Endothelial cell of umbilical vein (primary cell): ENCODE measurements around the gene RIPK3. TPM values are rescaled to one million over a fixed set of nuclear protein-coding genes. Genes with fewer than 3 reads are reported as not detected.

Source experiments
- BruUV-seq: library from RNA; stranded (reverse); fragments of 400-500 nt; replicated peaks from 2 replicates; lab custom pipeline; 2021; lab: Mats Ljungman, UMichigan
- CTCF ChIA-PET: fragments of 300-600, 350-600 bp; sonication (Branson Sonifier 250); formaldehyde crosslinking; loops from one replicate; lab custom pipeline; 2021; ENCODE audit warnings: antibody characterized with exemption, inconsistent platforms; lab: Charles Lee
- POLR2A ChIA-PET: fragments of 300-600, 350-600 bp; sonication (Branson Sonifier 250); formaldehyde crosslinking; loops from one replicate; lab custom pipeline; 2021; ENCODE audit warnings: antibody characterized with exemption, inconsistent platforms; lab: Charles Lee
- DNase-seq: peaks from one replicate; pipeline ENCODE4 v3.0.0-alpha.2; 2011; ENCODE audit warnings: low read depth, low spot score
- FAIRE-seq: peaks from 2 replicates; lab custom pipeline; 2011; peaks lifted over from hg19 to GRCh38; lab: Jason Lieb, UNC
- H2AFZ ChIP-seq: 2 replicates; pipeline ENCODE4 v1.6.0; 2012; ENCODE audit warnings: low read depth, low read length, control low read depth, inconsistent platforms
- H3K27ac ChIP-seq: 2 replicates; pipeline ENCODE4 v1.5.1; 2011; ENCODE audit warnings: low read depth, mild to moderate bottlenecking, control low read depth, low read length, moderate library complexity; ENCODE audit not compliant: insufficient read depth
- H3K27me3 ChIP-seq, 2 experiments: 2 replicates each; pipeline versions ENCODE4 v1.6.0 to v1.6.1; 2011; ENCODE audit warnings: low read length in 2 of 2, mixed read lengths in 1 of 2; ENCODE audit not compliant: control insufficient read depth in 2 of 2, insufficient read depth in 2 of 2
- H3K36me3 ChIP-seq, 2 experiments: 2 replicates in 1 of 2; 3 replicates in 1 of 2; pipeline ENCODE4 v1.5.1; 2011; ENCODE audit warnings: low read length in 2 of 2, mild to moderate bottlenecking in 1 of 2, moderate library complexity in 1 of 2; ENCODE audit not compliant: control insufficient read depth in 2 of 2, insufficient read depth in 2 of 2; ENCODE audit errors: extremely low read depth in 1 of 2
- H3K4me1 ChIP-seq: 3 replicates; pipeline ENCODE4 v1.5.1; 2011; ENCODE audit warnings: mild to moderate bottlenecking, low read length; ENCODE audit not compliant: control insufficient read depth, insufficient read depth; ENCODE audit errors: extremely low read depth
- H3K4me2 ChIP-seq: 2 replicates; pipeline ENCODE4 v1.6.1; 2011; ENCODE audit warnings: low read length, control low read depth, mixed read lengths; ENCODE audit not compliant: insufficient read depth
- H3K4me3 ChIP-seq, 3 experiments: fragments of 200-600 bp in 1 of 3; sonication (generic), shearing (Covaris generic) in 1 of 3; replicated peaks in 1 of 3; 2 replicates each; pipeline ENCODE4 v1.5.1; 2011 to 2016; ENCODE audit warnings: control low read depth in 3 of 3, low read length in 3 of 3, mild to moderate bottlenecking in 2 of 3, inconsistent platforms in 1 of 3, low read depth in 1 of 3, moderate library complexity in 1 of 3; ENCODE audit not compliant: insufficient read depth in 1 of 3
- H3K79me2 ChIP-seq: 2 replicates; pipeline ENCODE4 v1.6.0; 2012; ENCODE audit warnings: low read length, inconsistent platforms; ENCODE audit not compliant: control insufficient read depth, insufficient read depth
- H3K9ac ChIP-seq: replicated peaks from 2 replicates; pipeline ENCODE3; 2011; ENCODE audit warnings: low read length, control low read depth; ENCODE audit not compliant: insufficient read depth; ENCODE audit errors: extremely low read depth
- H3K9me1 ChIP-seq: replicated peaks from 3 replicates; pipeline ENCODE4 v1.6.0; 2011; ENCODE audit warnings: mild to moderate bottlenecking, low read length; ENCODE audit not compliant: control insufficient read depth, insufficient read depth; ENCODE audit errors: extremely low read depth
- H3K9me3 ChIP-seq: replicated peaks from 2 replicates; pipeline ENCODE4 v1.5.1; 2012; ENCODE audit warnings: low read length, inconsistent platforms; ENCODE audit not compliant: control insufficient read depth, insufficient read depth
- H4K20me1 ChIP-seq: replicated peaks from 2 replicates; pipeline ENCODE3; 2011; ENCODE audit warnings: mild to moderate bottlenecking, low read length; ENCODE audit not compliant: control insufficient read depth, insufficient read depth; ENCODE audit errors: extremely low read depth
- CTCF ChIP-seq, 2 donors: IDR thresholded peaks; 1 replicate in 1 of 2; 2 replicates in 1 of 2; pipeline ENCODE4 v1.5.1; 2011; ENCODE audit warnings: low read length in 2 of 2, mild to moderate bottlenecking in 2 of 2, moderate library complexity in 2 of 2, control low read depth in 1 of 2, inconsistent platforms in 1 of 2, low read depth in 1 of 2; ENCODE audit not compliant: insufficient read depth in 1 of 2; ENCODE audit errors: extremely low read depth in 1 of 2
- EZH2 ChIP-seq: IDR thresholded peaks from 2 replicates; pipeline ENCODE4 v1.6.1; 2012; ENCODE audit warnings: borderline replicate concordance, low read depth, mild to moderate bottlenecking, moderate library complexity, low read length, inconsistent platforms; ENCODE audit not compliant: severe bottlenecking
- FOS ChIP-seq: IDR thresholded peaks from 2 replicates; pipeline ENCODE4 v1.6.1; 2011; ENCODE audit warnings: mild to moderate bottlenecking, low read length, moderate library complexity, borderline replicate concordance; ENCODE audit not compliant: insufficient read depth
- GATA2 ChIP-seq: IDR thresholded peaks from 2 replicates; pipeline ENCODE4 v1.7.0; 2011; ENCODE audit warnings: low read depth, mild to moderate bottlenecking, moderate library complexity, mixed read lengths, low read length; ENCODE audit not compliant: insufficient read length, insufficient read depth
- JUN ChIP-seq: IDR thresholded peaks from 2 replicates; pipeline ENCODE4 v1.6.1; 2011; ENCODE audit warnings: borderline replicate concordance, low read depth; ENCODE audit not compliant: insufficient read length, insufficient read depth
- MAX ChIP-seq: IDR thresholded peaks from 2 replicates; pipeline ENCODE4 v1.6.1; 2011; ENCODE audit not compliant: insufficient read depth, insufficient read length
- MYC ChIP-seq: IDR thresholded peaks from one replicate; pipeline ENCODE4 v1.6.1; 2011; ENCODE audit warnings: mild to moderate bottlenecking, low read depth, low read length
- POLR2A ChIP-seq: IDR thresholded peaks from 2 replicates; pipeline ENCODE4 v1.6.1; 2012; ENCODE audit warnings: low read depth, mild to moderate bottlenecking, control low read depth, low read length
- POLR2AphosphoS5 ChIP-seq: IDR thresholded peaks from 2 replicates; pipeline ENCODE4 v1.6.1; 2012; ENCODE audit warnings: low read depth, mild to moderate bottlenecking, control low read depth, low read length, moderate library complexity; ENCODE audit not compliant: insufficient read depth
- dilution Hi-C: fragments of 300-500 bp; cut with MboI; formaldehyde crosslinking; loops from one replicate; pipeline ENCODE4 v1.15.0; 2019; ENCODE audit warnings: low sequenced_read_pairs; ENCODE audit not compliant: extremely low pct_ligation_motif_present
- intact Hi-C: fragments of 100-400 bp; cut with micrococcal nuclease; formaldehyde crosslinking; loops from one replicate; pipeline ENCODE4 v1.10.0; 2022
- polyA plus RNA-seq, 4 experiments: library from polyadenylated mRNA; depleted of rRNA in 3 of 4; stranded (reverse) in 3 of 4; unstranded in 1 of 4; fragments of >200 nt; gene quantifications; 2 replicates each; pipeline versions ENCODE4 v1.2.1 to v1.2.3, GENCODE V29; 2011 to 2012; ENCODE audit warnings: missing spikeins in 1 of 4
- total RNA-seq: library from RNA; stranded (reverse); gene quantifications from 2 replicates; pipeline ENCODE4 v1.2.3, GENCODE V29; 2021

The RIPK3 gene
- total and polyA plus RNA-seq, 2 donors (not counting 3 experiments of a cell fraction or from before 2014, with no cell fraction given) = 3.1 to 5.1 TPM

- peaks cover 0 to 3% of the 10 kb centered on the region in 2 experiments for H3K27me3 ChIP-seq
- H3K27ac ChIP-seq = no peak overlapping the region
- intact Hi-C loops (no loop called here), dilution Hi-C loops (no loop called here)
- H3K9ac ChIP-seq = no peak overlapping the region
- H3K4me2 ChIP-seq = no peak overlapping the region
- no peak overlapping the region for H3K4me3 ChIP-seq
- no peaks in the 10 kb centered on the region for H3K79me2 ChIP-seq
- H3K4me1 ChIP-seq = peaks cover 18% of the 10 kb centered on the region
- H3K9me3 ChIP-seq = no peaks in the 10 kb centered on the region
- no peaks in the 10 kb centered on the region for H3K36me3 ChIP-seq
- BruUV-seq = no TSS peak
- POLR2A ChIA-PET = interaction anchor here (0.8 kb wide), 1 partner anchor 69 kb away, joined by 3 read pairs; no protein-coding TSS in a partner anchor
- DNase-seq (no peak), FAIRE-seq (no peak)
- TF ChIP-seq POLR2A = no peak
- no peak for TF ChIP-seq CTCF (IDR thresholded peaks at IDR 0.05; ENCODE audit: extremely low read depth in 1 of 2, insufficient read depth in 1 of 2, low read depth in 1 of 2, low read length in 2 of 2)
- no peak for TF ChIP-seq JUN
- TF ChIP-seq POLR2AphosphoS5 = no peak
- no peak for TF ChIP-seq FOS
- no peak for TF ChIP-seq MAX
- no peak for TF ChIP-seq EZH2
- no peak for TF ChIP-seq MYC
- no peak for TF ChIP-seq GATA2
- CTCF ChIA-PET = interaction anchor here (0.7 to 8.1 kb wide), 13 partner anchors 11 to 74 kb away, joined by 3 to 62 read pairs (median 4); no protein-coding TSS in a partner anchor
- H3K9me1 ChIP-seq = no peaks in the 10 kb centered on the region
- H2AFZ ChIP-seq = no peak overlapping the region
- H4K20me1 ChIP-seq = no peaks in the 10 kb centered on the region
Observed at GRCh38 chr14:24362241-24362960, 22.6 kb upstream of the RIPK3 start.
